ENCODE results near the gene CDCA3. TPM values are rescaled to one million over a fixed set of nuclear protein-coding genes. Genes with fewer than 3 reads are reported as not detected.

CDCA3 gene
- total and polyA plus RNA-seq, 2 experiments from 2014 or later: 47.4 to 75.6 TPM

DNA sequence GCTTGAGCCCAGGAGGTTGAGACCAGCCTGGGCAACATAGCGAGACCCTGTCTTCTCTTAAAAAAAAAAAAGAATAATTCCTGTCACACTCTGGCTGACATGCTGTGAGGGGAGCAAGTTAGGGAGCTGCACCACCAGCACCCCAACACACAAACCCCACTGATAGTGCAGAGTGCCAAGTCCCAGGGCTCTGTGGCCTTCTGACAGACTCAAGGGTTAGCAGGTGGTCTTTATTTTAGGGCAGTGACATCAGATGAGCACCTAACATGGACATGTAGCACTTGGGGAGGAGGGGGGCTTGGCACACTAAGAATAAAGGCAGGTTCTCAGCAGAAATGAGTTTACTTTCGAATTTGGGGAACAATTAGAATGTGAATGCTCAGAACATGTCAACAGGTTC is 7.7 kb upstream of the CDCA3 start:
- Mint-ChIP-seq H3K27me3 (ENCODE audit: insufficient read depth, low read depth, poor library complexity) (peaks cover 8% of the 10 kb centered on the region), H3K4me1 (peaks cover 4% of the 10 kb centered on the region), H3K9me3 (no peaks in the 10 kb centered on the region; the same call in 2 of the 3 replicates), H3K27ac (no peak overlapping the region), H3K36me3 (ENCODE audit: low read depth) (peaks cover 77% of the 10 kb centered on the region), H3K4me3 (no peak overlapping the region)
- no peak for ATAC-seq
- Histone ChIP-seq H3K79me2 (replicated peaks; ENCODE audit: insufficient read depth) (peaks cover 18% of the 10 kb centered on the region), H3K9me2 (ENCODE audit: insufficient read depth) (no peaks in the 10 kb centered on the region), H3K27me3 (ENCODE audit: insufficient read depth) (no peaks in the 10 kb centered on the region), H3K4me3 (no peak overlapping the region), H3K27ac (ENCODE audit: low read depth) (no peak overlapping the region), H3K4me1 (ENCODE audit: insufficient read depth) (peaks cover 4% of the 10 kb centered on the region), H3K36me3 (ENCODE audit: insufficient read depth) (peaks cover 27% of the 10 kb centered on the region), H3K4me2 (no peak overlapping the region), H2AFZ (no peak overlapping the region), H4K20me1 (replicated peaks; ENCODE audit: insufficient read depth) (peaks cover 1% of the 10 kb centered on the region; the same call in 1 of the 2 replicates), H3F3A (replicated peaks; ENCODE audit: low read depth) (peaks cover 3% of the 10 kb centered on the region; the same call in 1 of the 2 replicates)
- TF ChIP-seq ZNF331 (CRISPR knock-in tag; IDR thresholded peaks at IDR 0.05; ENCODE audit: low read depth) (no peak), NANOG (IDR thresholded peaks at IDR 0.05; ENCODE audit: borderline replicate concordance) (no peak), ZNF114 (CRISPR knock-in tag; IDR thresholded peaks at IDR 0.05) (no peak)
- DNase-seq (ENCODE audit: low spot score): no peak

DNA sequence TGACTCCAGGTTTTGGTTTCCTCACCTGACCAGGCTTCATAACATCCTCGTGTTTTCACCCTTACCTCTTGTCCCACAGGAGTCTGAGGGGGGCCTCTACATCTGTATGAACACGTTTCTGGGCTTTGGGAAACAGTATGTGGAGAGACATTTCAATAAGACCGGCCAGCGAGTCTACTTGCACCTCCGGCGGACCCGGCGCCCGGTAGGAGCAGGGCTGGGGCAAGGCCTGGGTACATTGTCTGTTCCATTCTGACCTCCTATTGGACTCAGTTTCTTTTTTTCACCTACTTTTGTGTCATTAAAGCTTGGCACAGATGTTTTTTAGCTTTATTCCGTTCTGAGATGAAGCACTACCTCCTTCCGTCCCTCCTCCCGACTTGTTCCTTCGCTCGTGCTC is 4.2 kb upstream of the CDCA3 start:
- peaks cover 11% of the 10 kb centered on the region; the same call in 1 of the 2 replicates for H3F3A ChIP-seq (replicated peaks; ENCODE audit: low read depth)
- no peak overlapping the region for H3K4me3 Mint-ChIP-seq
- H3K4me2 ChIP-seq: no peak overlapping the region
- peaks cover 19% of the 10 kb centered on the region for H3K36me3 ChIP-seq (ENCODE audit: insufficient read depth)
- H3K4me1 Mint-ChIP-seq: peaks cover 13% of the 10 kb centered on the region
- no peak overlapping the region for H3K27ac ChIP-seq (ENCODE audit: low read depth)
- no peak overlapping the region for H3K4me3 ChIP-seq
- no peak overlapping the region; the same call in 1 of the 2 replicates for H3K27ac Mint-ChIP-seq
- H3K27me3 ChIP-seq (ENCODE audit: insufficient read depth): no peaks in the 10 kb centered on the region
- H3K4me1 ChIP-seq (ENCODE audit: insufficient read depth): peaks cover 16% of the 10 kb centered on the region
- TF ChIP-seq JUNB (IDR thresholded peaks at IDR 0.05; ENCODE audit: unreplicated experiment) (no peak), ETS1 (IDR thresholded peaks at IDR 0.05) (no peak), CREB1 (CRISPR knock-in tag; IDR thresholded peaks at IDR 0.05; ENCODE audit: low read depth) (no peak), EZH2phosphoT487 (IDR thresholded peaks at IDR 0.05; ENCODE audit: unreplicated experiment) (no peak), POLR2AphosphoS5 (IDR thresholded peaks at IDR 0.05; ENCODE audit: low read depth) (no peak), STAT1 (IDR thresholded peaks at IDR 0.05; ENCODE audit: unreplicated experiment) (no peak), ZNF462 (CRISPR knock-in tag; IDR thresholded peaks at IDR 0.05) (no peak), ZNF114 (CRISPR knock-in tag; IDR thresholded peaks at IDR 0.05) (no peak), EZH2 (IDR thresholded peaks at IDR 0.05; ENCODE audit: low read depth, unreplicated experiment) (no peak), NANOG (IDR thresholded peaks at IDR 0.05; ENCODE audit: borderline replicate concordance) (no peak), ZNF331 (CRISPR knock-in tag; IDR thresholded peaks at IDR 0.05; ENCODE audit: low read depth) (no peak)
- TF ChIP-seq, protein P1, sequence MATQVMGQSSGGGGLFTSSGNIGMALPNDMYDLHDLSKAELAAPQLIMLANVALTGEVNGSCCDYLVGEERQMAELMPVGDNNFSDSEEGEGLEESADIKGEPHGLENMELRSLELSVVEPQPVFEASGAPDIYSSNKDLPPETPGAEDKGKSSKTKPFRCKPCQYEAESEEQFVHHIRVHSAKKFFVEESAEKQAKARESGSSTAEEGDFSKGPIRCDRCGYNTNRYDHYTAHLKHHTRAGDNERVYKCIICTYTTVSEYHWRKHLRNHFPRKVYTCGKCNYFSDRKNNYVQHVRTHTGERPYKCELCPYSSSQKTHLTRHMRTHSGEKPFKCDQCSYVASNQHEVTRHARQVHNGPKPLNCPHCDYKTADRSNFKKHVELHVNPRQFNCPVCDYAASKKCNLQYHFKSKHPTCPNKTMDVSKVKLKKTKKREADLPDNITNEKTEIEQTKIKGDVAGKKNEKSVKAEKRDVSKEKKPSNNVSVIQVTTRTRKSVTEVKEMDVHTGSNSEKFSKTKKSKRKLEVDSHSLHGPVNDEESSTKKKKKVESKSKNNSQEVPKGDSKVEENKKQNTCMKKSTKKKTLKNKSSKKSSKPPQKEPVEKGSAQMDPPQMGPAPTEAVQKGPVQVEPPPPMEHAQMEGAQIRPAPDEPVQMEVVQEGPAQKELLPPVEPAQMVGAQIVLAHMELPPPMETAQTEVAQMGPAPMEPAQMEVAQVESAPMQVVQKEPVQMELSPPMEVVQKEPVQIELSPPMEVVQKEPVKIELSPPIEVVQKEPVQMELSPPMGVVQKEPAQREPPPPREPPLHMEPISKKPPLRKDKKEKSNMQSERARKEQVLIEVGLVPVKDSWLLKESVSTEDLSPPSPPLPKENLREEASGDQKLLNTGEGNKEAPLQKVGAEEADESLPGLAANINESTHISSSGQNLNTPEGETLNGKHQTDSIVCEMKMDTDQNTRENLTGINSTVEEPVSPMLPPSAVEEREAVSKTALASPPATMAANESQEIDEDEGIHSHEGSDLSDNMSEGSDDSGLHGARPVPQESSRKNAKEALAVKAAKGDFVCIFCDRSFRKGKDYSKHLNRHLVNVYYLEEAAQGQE (IDR thresholded peaks at IDR 0.05; ENCODE audit: unreplicated experiment): no peak
- no peak overlapping the region for H2AFZ ChIP-seq
- H3K27me3 Mint-ChIP-seq (ENCODE audit: insufficient read depth, low read depth, poor library complexity): peaks cover 19% of the 10 kb centered on the region
- ATAC-seq (no peak), DNase-seq (ENCODE audit: low spot score) (no peak)
- no peaks in the 10 kb centered on the region for H3K9me2 ChIP-seq (ENCODE audit: insufficient read depth)
- peaks cover 53% of the 10 kb centered on the region for H3K36me3 Mint-ChIP-seq (ENCODE audit: low read depth)
- peaks cover 4% of the 10 kb centered on the region; the same call in 1 of the 2 replicates for H4K20me1 ChIP-seq (replicated peaks; ENCODE audit: insufficient read depth)
- H3K9me3 Mint-ChIP-seq: no peaks in the 10 kb centered on the region
- H3K79me2 ChIP-seq (replicated peaks; ENCODE audit: insufficient read depth): peaks cover 32% of the 10 kb centered on the region

Measured in GM23338 (cell line).